ENCODE results near the gene VPS35L.

- TF ChIP-seq, protein P1, sequence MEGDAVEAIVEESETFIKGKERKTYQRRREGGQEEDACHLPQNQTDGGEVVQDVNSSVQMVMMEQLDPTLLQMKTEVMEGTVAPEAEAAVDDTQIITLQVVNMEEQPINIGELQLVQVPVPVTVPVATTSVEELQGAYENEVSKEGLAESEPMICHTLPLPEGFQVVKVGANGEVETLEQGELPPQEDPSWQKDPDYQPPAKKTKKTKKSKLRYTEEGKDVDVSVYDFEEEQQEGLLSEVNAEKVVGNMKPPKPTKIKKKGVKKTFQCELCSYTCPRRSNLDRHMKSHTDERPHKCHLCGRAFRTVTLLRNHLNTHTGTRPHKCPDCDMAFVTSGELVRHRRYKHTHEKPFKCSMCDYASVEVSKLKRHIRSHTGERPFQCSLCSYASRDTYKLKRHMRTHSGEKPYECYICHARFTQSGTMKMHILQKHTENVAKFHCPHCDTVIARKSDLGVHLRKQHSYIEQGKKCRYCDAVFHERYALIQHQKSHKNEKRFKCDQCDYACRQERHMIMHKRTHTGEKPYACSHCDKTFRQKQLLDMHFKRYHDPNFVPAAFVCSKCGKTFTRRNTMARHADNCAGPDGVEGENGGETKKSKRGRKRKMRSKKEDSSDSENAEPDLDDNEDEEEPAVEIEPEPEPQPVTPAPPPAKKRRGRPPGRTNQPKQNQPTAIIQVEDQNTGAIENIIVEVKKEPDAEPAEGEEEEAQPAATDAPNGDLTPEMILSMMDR (IDR thresholded peaks at IDR 0.05), result no peak
- TF ChIP-seq EP300 (IDR thresholded peaks at IDR 0.05), result no peak
- no peak for TF ChIP-seq POLR2A (IDR thresholded peaks at IDR 0.05)
Observed at GRCh38 chr16:19718624-19718965, 163.1 kb downstream of the VPS35L start.

Data from tibial nerve (tissue), 4 donors.